ENCODE results near the gene KCNK6. TPM values are rescaled to one million over a fixed set of nuclear protein-coding genes. Genes with fewer than 3 reads are reported as not detected.

The KCNK6 gene
- polyA plus RNA-seq, 1 donor (not counting 4 experiments of a cell fraction or from before 2014, with no cell fraction given), result 23.9 TPM

- no peaks in the 10 kb centered on the region for H4K20me1 ChIP-seq (ENCODE audit: control insufficient read depth, extremely low read depth, insufficient read depth, low read length)
- H3K27me3 ChIP-seq (ENCODE audit: control insufficient read depth, extremely low read depth, insufficient read depth, low read length), result no peaks in the 10 kb centered on the region
- no peak for DNase-seq (ENCODE audit: low read depth, low spot score)
- FAIRE-seq, result peak; percentile 67
- dilution Hi-C loops (cut with MboI; ENCODE audit: extremely low pct_ligation_motif_present, low sequenced_read_pairs), result no loop called here
- no peak overlapping the region for H3K4me3 ChIP-seq (ENCODE audit: control insufficient read depth in 2 of 3, extremely low read depth in 1 of 3, insufficient read depth in 2 of 3, low read depth in 1 of 3, low read length in 3 of 3)
- H3K9ac ChIP-seq (ENCODE audit: control insufficient read depth, extremely low read depth, insufficient read depth, low read length), result no peak overlapping the region
- no peak overlapping the region for H3K4me2 ChIP-seq (ENCODE audit: control insufficient read depth, extremely low read depth, insufficient read depth, low read depth, low read length)
- H3K27ac ChIP-seq (ENCODE audit: control insufficient read depth, insufficient read depth, low read length), result no peak overlapping the region
- no peak overlapping the region for H2AFZ ChIP-seq (ENCODE audit: control insufficient read depth, low read length)
- H3K9me3 ChIP-seq (ENCODE audit: control insufficient read depth, low read depth, low read length), result no peaks in the 10 kb centered on the region
- H3K79me2 ChIP-seq (ENCODE audit: control insufficient read depth, insufficient read depth, low read length), result no peaks in the 10 kb centered on the region
- peaks cover 24 to 34% of the 10 kb centered on the region in 2 experiments for H3K36me3 ChIP-seq (ENCODE audit: control insufficient read depth in 2 of 2, extremely low read depth in 1 of 2, insufficient read depth in 2 of 2, low read length in 2 of 2)
- H3K9me1 ChIP-seq (ENCODE audit: control insufficient read depth, extremely low read depth, insufficient read depth, low read length), result no peaks in the 10 kb centered on the region
- TF ChIP-seq EZH2 (IDR thresholded peaks at IDR 0.05; ENCODE audit: low read length), result no peak
- TF ChIP-seq CTCF (optimal IDR thresholded peaks at IDR 0.05 in 1 of 3, IDR thresholded peaks at IDR 0.05 in 1 of 3, conservative IDR thresholded peaks at IDR 0.05 in 1 of 3; ENCODE audit: extremely low read depth in 1 of 3, insufficient read depth in 2 of 3, low read length in 3 of 3), result no peak
- H3K4me1 ChIP-seq (ENCODE audit: control insufficient read depth, extremely low read depth, insufficient read depth, low read length), result no peaks in the 10 kb centered on the region
Measured at GRCh38 chr19:38331728-38332127, 12.1 kb downstream of the KCNK6 start.

- Histone ChIP-seq H3K9ac (ENCODE audit: control insufficient read depth, extremely low read depth, insufficient read depth, low read length) (no peak overlapping the region), H4K20me1 (ENCODE audit: control insufficient read depth, extremely low read depth, insufficient read depth, low read length) (no peaks in the 10 kb centered on the region), H3K27me3 (ENCODE audit: control insufficient read depth, extremely low read depth, insufficient read depth, low read length) (no peaks in the 10 kb centered on the region), H3K79me2 (ENCODE audit: control insufficient read depth, insufficient read depth, low read length) (no peaks in the 10 kb centered on the region), H3K9me1 (ENCODE audit: control insufficient read depth, extremely low read depth, insufficient read depth, low read length) (no peaks in the 10 kb centered on the region), H3K4me2 (ENCODE audit: control insufficient read depth, extremely low read depth, insufficient read depth, low read depth, low read length) (no peak overlapping the region), H3K36me3 (ENCODE audit: control insufficient read depth in 2 of 2, extremely low read depth in 1 of 2, insufficient read depth in 2 of 2, low read length in 2 of 2) (peaks cover 9 to 20% of the 10 kb centered on the region in 2 experiments), H2AFZ (ENCODE audit: control insufficient read depth, low read length) (no peak overlapping the region), H3K4me3 (ENCODE audit: control insufficient read depth in 2 of 3, extremely low read depth in 1 of 3, insufficient read depth in 2 of 3, low read depth in 1 of 3, low read length in 3 of 3) (no peak overlapping the region), H3K4me1 (ENCODE audit: control insufficient read depth, extremely low read depth, insufficient read depth, low read length) (peaks cover 5% of the 10 kb centered on the region), H3K27ac (ENCODE audit: control insufficient read depth, insufficient read depth, low read length) (no peak overlapping the region), H3K9me3 (ENCODE audit: control insufficient read depth, low read depth, low read length) (no peaks in the 10 kb centered on the region)
- FAIRE-seq, result no peak
- dilution Hi-C loops (cut with MboI; ENCODE audit: extremely low pct_ligation_motif_present, low sequenced_read_pairs), result no loop called here
- no peak for TF ChIP-seq CTCF (optimal IDR thresholded peaks at IDR 0.05 in 1 of 3, IDR thresholded peaks at IDR 0.05 in 1 of 3, conservative IDR thresholded peaks at IDR 0.05 in 1 of 3; ENCODE audit: extremely low read depth in 1 of 3, insufficient read depth in 2 of 3, low read length in 3 of 3)
- TF ChIP-seq EZH2 (IDR thresholded peaks at IDR 0.05; ENCODE audit: low read length), result no peak
- DNase-seq (ENCODE audit: low read depth, low spot score), result no peak
Measured at GRCh38 chr19:38333245-38333644, 13.6 kb downstream of the KCNK6 start.
